DOHH2 (cell line): ENCODE data around the gene MARCHF9.

Experiments used
- CTCF ChIP-seq: fragments of 200-600 bp; sonication (generic); IDR thresholded peaks from one replicate; pipeline ENCODE4 v1.5.1; 2014; ENCODE audit warnings: antibody characterized with exemption, mild to moderate bottlenecking, low read depth, low read length; ENCODE audit not compliant: poor library complexity, severe bottlenecking
- EZH2phosphoT487 ChIP-seq: fragments of 200-600 bp; sonication (generic); IDR thresholded peaks from 2 replicates; pipeline ENCODE4 v1.6.1; 2017; ENCODE audit warnings: borderline replicate concordance, mild to moderate bottlenecking, antibody characterized with exemption, low read length, moderate library complexity, mixed read lengths

GRCh38 chr12:57717846-57718640 is 36.9 kb upstream of the MARCHF9 start:
- TF ChIP-seq CTCF (no peak), EZH2phosphoT487 (no peak)
